HK-2 (cell line): ENCODE measurements around the gene CNTN6.

Source experiments
- DNase-seq: peaks from one replicate; pipeline ENCODE4 v3.0.0-alpha.2; 2018; ENCODE audit not compliant: unreplicated experiment

CNTN6 gene

GRCh38 chr3:1172644-1173043 lies 79.8 kb downstream of the CNTN6 start:
- no peak for DNase-seq

- no peak for DNase-seq
Observed at GRCh38 chr3:1179146-1179545, 86.3 kb downstream of the CNTN6 start.

- peak; percentile 47 for DNase-seq
Observed at GRCh38 chr3:1183320-1184048, 90.7 kb downstream of the CNTN6 start.

- no peak for DNase-seq
Observed at GRCh38 chr3:1190569-1190968, 97.7 kb downstream of the CNTN6 start.

GRCh38 chr3:1191026-1191425 lies 98.2 kb downstream of the CNTN6 start:
- DNase-seq = no peak

GRCh38 chr3:1195947-1196346 lies 103.1 kb downstream of the CNTN6 start:
- DNase-seq = no peak

GRCh38 chr3:1197051-1197450 lies 104.2 kb downstream of the CNTN6 start:
- DNase-seq = no peak

- no peak for DNase-seq
Observed at GRCh38 chr3:1200371-1200770, 107.5 kb downstream of the CNTN6 start.

- no peak for DNase-seq
Observed at GRCh38 chr3:1207904-1208303, 115.1 kb downstream of the CNTN6 start.

- DNase-seq = no peak
Observed at GRCh38 chr3:1214933-1215332, 122.1 kb downstream of the CNTN6 start.

GRCh38 chr3:1216856-1217255 lies 124.0 kb downstream of the CNTN6 start:
- no peak for DNase-seq

GRCh38 chr3:1227111-1227510 lies 134.3 kb downstream of the CNTN6 start:
- DNase-seq = no peak

- DNase-seq = no peak
Observed at GRCh38 chr3:1228289-1228688, 135.5 kb downstream of the CNTN6 start.

- no peak for DNase-seq
Observed at GRCh38 chr3:1230920-1231319, 138.1 kb downstream of the CNTN6 start.

- no peak for DNase-seq
Observed at GRCh38 chr3:1232276-1232675, 139.5 kb downstream of the CNTN6 start.

GRCh38 chr3:1235526-1236120 lies 142.8 kb downstream of the CNTN6 start:
- DNase-seq = no peak

GRCh38 chr3:1251282-1252060 lies 158.6 kb downstream of the CNTN6 start:
- DNase-seq = no peak

- no peak for DNase-seq
Observed at GRCh38 chr3:1252061-1252430, 159.2 kb downstream of the CNTN6 start.

- DNase-seq = no peak
Observed at GRCh38 chr3:1262246-1262645, 169.4 kb downstream of the CNTN6 start.

GRCh38 chr3:1263121-1263520 lies 170.3 kb downstream of the CNTN6 start:
- no peak for DNase-seq

GRCh38 chr3:1269808-1270207 lies 177.0 kb downstream of the CNTN6 start:
- no peak for DNase-seq

GRCh38 chr3:1272546-1273265 lies 179.9 kb downstream of the CNTN6 start:
- no peak for DNase-seq
